ENCODE results near the gene LRRTM4.

Gene LRRTM4

GRCh38 chr2:76977846-76978727, 544.1 kb downstream of the LRRTM4 start:
- no peak for DNase-seq

GRCh38 chr2:76975752-76976151, 546.4 kb downstream of the LRRTM4 start:
- no peak for DNase-seq

- DNase-seq, result no peak
These were observed 548.6 kb downstream of the LRRTM4 start for GRCh38 chr2:76973610-76974009.

- no peak for DNase-seq
These were observed 556.4 kb downstream of the LRRTM4 start for GRCh38 chr2:76965772-76966171.

- no peak for DNase-seq
These were observed 563.4 kb downstream of the LRRTM4 start for GRCh38 chr2:76958749-76959148.

DNA sequence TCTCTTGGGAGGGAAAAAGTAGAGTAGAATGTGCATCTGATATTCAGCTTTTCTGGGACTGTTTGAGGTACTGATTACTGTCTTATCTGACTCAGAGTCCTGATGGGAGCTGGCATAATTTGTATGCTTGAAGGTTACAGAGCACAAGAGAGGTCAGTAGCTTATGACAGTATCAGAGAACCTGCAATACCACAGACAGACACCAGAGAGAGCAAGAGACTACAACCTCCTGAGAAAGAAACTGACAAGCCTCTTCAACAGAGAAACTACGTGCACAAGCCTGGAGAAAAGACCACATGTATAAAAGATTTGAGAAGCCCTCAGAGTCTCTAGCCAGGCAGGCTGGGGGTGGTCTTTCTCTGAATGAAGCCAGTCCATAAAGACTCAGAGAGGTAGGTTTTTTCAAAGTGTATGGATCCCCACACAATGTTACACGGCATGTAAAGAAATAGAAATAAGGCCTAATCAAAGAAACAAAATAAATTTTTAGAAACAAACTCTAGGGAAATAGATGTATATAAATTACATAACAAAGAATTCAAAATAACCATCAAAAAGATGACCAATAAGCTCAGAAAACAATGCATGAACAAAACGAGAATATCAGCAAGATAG, 568.3 kb downstream of the LRRTM4 start:
- DNase-seq, result no peak

- DNase-seq, result no peak
These were observed 575.5 kb downstream of the LRRTM4 start for GRCh38 chr2:76946631-76947145.

DNA sequence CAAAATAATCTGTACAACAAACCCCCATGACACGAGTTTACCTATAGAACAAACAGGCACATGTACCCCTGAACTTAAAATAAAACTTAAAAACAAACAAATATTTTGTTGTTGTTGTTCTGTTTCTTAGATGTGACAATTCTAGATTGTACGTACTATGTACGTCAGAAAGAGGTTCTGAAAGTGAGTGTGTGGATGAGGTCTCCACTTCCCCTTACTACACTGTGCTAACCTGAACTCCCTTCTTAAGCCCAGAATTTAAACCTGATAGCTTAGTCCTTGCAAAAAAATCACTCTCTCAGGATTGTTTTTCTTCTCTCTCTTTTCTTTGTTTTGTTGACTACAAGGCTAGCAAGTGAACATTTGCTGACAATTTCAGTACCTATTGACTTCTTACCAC, 581.6 kb downstream of the LRRTM4 start:
- no peak for DNase-seq

- no peak for DNase-seq
These were observed 584.0 kb downstream of the LRRTM4 start for GRCh38 chr2:76938153-76938552.

DNA sequence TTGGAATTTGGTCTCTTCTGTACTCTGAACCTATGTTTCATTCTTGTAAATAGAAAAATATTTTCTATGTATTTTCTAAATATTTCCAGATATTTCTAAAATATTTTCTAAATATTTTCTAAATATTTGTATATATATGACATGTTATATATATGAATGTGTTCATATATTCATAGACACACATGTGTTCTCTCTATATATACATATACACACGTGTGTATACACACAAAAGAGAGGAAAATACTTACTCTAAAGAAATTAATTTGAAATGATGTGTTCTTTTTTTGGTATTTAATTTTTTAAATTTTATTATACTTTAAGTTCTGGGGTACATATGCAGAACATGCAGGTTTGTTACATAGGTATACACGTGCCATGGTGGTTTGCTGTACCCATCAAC, 589.6 kb downstream of the LRRTM4 start:
- DNase-seq, result no peak

- no peak for DNase-seq
These were observed 592.0 kb downstream of the LRRTM4 start for GRCh38 chr2:76930056-76930744.

- no peak for DNase-seq
These were observed 594.1 kb downstream of the LRRTM4 start for GRCh38 chr2:76928026-76928425.

DNA sequence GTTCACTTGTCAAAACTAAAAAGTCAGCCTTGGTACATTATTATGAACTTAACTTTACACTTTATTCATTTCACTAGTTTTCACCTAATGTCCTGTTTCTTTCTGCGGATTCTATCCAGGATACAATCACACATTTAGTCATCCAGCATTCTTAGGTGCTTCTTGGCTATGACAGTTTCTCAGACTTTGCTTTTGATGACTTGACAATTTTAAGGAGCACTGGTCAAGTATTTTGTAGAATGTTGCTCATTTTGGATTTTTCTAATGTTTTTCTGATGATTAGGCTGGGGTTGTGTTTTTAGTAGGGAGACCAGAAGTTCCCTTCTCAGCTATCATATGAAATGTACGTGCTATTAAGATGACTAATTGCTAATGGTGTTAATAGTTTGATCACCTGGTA, 601.2 kb downstream of the LRRTM4 start:
- DNase-seq, result no peak

DNA sequence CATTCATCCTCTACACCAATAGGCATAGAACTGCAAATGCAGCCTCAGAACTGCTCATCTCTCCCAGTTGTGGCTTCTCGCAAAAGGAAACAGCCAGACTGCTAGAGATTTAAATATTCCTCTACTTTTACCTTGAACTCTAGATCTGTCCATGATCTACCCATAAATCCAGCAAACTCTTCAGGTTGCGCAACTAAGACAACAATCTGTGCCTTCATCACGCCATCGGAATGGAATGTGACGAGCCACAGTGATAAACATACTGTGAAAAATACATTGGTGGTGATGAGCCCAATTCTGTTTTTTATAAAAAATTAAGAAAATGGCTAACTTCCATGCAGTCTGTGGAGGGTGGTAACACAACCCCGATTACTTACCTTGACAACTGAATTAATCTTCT, 626.7 kb downstream of the LRRTM4 start:
- no peak for DNase-seq

- DNase-seq, result no peak
These were observed 651.6 kb downstream of the LRRTM4 start for GRCh38 chr2:76870581-76870980.

DNA sequence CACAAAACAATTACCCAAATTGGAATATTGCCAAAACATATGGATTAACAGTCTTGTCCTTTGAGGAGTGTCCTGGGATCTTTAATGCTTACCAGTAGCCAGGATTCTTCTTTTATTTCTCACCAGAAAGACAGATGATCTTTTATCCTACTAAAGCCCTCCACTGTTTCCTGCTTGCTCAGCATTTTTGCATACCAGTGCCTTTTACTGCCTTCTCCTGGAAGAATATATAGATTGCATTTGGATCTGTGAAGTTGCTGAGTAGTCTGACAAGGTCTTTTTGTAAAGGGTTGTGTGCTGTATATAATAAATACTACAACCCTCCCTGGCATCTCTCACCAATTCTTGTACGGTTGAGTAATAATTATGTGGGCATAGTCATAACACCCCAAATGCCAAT, 652.2 kb downstream of the LRRTM4 start:
- no peak for DNase-seq

GRCh38 chr2:76867854-76868253, 654.3 kb downstream of the LRRTM4 start:
- DNase-seq, result no peak

DNA sequence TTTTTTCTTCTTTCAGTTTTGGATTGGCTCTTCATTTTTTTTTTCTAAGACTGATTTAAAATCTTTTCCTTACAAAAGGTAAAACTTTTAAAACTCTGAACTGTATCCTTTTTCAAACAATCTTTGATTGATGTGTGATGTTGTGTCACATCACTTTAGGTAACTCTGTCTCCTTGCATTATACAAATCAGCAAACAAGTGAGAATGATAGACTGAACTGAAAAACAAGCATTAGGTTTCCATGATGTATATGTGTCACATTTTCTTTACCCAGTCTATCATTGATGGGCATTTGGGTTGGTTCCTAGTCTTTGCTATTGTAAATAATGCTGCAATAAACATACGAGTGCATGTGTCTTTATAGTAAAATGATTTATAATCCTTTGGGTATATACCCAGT, 655.7 kb downstream of the LRRTM4 start:
- DNase-seq, result no peak

- DNase-seq, result no peak
These were observed 659.3 kb downstream of the LRRTM4 start for GRCh38 chr2:76862901-76863300.

GRCh38 chr2:76861708-76862107, 660.5 kb downstream of the LRRTM4 start:
- no peak for DNase-seq

GRCh38 chr2:76851000-76851399, 671.2 kb downstream of the LRRTM4 start:
- no peak for DNase-seq

- DNase-seq, result no peak
These were observed 673.1 kb downstream of the LRRTM4 start for GRCh38 chr2:76849086-76849485.

DNA sequence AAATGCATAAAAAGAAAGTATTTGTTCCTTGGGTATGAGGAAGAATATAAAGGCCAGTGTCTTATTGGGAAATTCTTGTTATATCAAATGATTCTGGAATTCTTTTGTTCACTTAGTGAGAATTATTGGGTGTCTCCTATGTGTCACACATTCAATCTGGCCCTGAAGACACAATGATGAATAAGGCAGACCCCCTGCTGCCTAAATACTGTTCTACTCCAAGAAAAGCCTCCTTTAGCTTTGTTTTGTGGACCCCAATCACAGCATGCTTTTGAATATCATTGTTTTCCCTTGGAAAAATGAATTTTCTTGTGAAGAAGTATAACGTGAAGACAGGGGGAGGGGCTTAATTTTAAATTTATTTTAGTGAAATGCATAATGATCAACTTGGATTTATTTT, 682.4 kb downstream of the LRRTM4 start:
- DNase-seq, result no peak
